Neural progenitor cell (in vitro differentiated cells): ENCODE measurements around the gene UBE2U.

Source experiments
- EZH2 ChIP-seq: fragments of 200-600 bp; sonication (generic); IDR thresholded peaks from 2 replicates; pipeline ENCODE4 v1.6.1; 2017; ENCODE audit warnings: antibody characterized with exemption, mild to moderate bottlenecking, moderate library complexity
- EZH2phosphoT487 ChIP-seq: fragments of 200-600 bp; sonication (generic); IDR thresholded peaks from 2 replicates; pipeline ENCODE4 v1.6.1; 2017; ENCODE audit warnings: antibody characterized with exemption
- TF ChIP-seq, protein P1 (sequence below): fragments of 200-600 bp; sonication (generic); IDR thresholded peaks from 2 replicates; pipeline ENCODE4 v1.5.1; 2017; ENCODE audit warnings: antibody characterized with exemption, mild to moderate bottlenecking

DNA sequence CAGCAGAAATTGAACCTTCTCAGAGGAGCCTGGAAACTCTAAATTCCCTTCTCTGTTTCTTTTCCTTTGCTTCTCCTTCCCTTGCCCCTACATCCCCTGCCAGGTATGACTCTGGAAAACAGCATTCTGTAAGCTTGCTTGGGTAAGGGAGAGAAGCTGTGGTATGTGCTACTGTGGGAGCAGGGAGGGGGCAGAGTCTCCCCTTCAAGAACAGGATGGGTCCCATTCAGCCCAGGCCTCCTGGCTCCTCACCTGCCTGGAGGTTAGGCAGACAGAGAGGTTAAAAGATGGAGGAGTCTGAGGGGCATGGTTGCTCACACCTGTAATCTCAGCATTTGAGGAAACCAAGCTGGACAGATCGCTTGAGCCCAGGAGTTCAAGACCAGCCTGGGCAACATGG lies 40.6 kb upstream of the UBE2U start:
- TF ChIP-seq, protein P1, sequence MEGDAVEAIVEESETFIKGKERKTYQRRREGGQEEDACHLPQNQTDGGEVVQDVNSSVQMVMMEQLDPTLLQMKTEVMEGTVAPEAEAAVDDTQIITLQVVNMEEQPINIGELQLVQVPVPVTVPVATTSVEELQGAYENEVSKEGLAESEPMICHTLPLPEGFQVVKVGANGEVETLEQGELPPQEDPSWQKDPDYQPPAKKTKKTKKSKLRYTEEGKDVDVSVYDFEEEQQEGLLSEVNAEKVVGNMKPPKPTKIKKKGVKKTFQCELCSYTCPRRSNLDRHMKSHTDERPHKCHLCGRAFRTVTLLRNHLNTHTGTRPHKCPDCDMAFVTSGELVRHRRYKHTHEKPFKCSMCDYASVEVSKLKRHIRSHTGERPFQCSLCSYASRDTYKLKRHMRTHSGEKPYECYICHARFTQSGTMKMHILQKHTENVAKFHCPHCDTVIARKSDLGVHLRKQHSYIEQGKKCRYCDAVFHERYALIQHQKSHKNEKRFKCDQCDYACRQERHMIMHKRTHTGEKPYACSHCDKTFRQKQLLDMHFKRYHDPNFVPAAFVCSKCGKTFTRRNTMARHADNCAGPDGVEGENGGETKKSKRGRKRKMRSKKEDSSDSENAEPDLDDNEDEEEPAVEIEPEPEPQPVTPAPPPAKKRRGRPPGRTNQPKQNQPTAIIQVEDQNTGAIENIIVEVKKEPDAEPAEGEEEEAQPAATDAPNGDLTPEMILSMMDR, result no peak
- TF ChIP-seq EZH2, result no peak
- TF ChIP-seq EZH2phosphoT487, result no peak
